ENCODE data around the gene GPR161. TPM values are rescaled to one million over a fixed set of nuclear protein-coding genes. Genes with fewer than 3 reads are reported as not detected.
"Not testable (repeated sequence)": the region's sequence is repeated elsewhere in the genome, so short reads cannot be mapped to it uniquely, and the experiment has no call there.

GPR161 gene, protein sequence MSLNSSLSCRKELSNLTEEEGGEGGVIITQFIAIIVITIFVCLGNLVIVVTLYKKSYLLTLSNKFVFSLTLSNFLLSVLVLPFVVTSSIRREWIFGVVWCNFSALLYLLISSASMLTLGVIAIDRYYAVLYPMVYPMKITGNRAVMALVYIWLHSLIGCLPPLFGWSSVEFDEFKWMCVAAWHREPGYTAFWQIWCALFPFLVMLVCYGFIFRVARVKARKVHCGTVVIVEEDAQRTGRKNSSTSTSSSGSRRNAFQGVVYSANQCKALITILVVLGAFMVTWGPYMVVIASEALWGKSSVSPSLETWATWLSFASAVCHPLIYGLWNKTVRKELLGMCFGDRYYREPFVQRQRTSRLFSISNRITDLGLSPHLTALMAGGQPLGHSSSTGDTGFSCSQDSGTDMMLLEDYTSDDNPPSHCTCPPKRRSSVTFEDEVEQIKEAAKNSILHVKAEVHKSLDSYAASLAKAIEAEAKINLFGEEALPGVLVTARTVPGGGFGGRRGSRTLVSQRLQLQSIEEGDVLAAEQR
- 9.6 and 11.4 TPM in 2 replicates for total RNA-seq

DNA sequence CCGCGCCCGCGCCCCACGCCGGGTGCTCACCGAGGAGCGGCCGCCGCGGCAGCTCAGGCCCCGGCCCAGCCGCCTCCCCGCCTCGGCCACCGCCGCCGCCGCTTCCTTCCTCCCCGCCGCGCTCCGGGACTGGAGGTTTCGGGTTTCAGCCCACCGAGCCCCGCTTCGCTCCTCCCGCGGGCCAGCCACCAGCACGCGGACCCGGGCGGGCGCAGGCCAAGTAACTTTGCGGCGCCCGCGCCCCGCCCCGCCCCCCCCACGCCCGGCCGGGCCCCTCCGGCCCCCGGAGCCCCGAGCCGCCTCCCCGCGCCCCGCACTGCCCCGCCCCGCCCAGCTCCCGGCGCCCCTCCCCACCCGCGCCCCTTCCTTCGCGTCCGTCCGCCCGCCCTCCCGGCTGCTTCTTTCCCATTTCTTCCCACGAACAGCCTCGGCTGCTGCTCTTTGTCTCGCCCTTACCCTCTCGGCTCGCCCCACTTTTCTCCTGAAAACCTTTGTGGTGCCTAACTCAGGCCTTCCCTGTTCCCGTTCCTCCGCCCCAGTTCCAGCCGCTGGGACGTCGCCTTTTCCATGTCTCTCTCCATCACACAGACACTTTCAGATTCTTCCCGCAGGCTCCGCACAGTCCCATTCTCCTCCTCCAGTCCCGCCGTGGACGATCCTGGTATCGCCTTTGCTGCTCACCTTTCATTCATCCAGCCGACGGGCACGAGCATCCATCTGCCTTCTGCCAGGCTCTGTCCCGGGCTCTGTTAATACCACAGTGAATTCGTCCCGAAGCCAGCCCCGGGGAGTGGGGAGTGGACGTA is at the start of gene GPR161:
Gene GPR161, minus strand, starts transcription at position 222 of the 806 bp plus-strand sequence. CDS start 32,080 bp downstream, outside the sequence.
- peak within 1 kb of the TSS; percentile 68 for H3K4me3 ChIP-seq (ENCODE audit: low read depth, low read length)
- DNase-seq (ENCODE audit: low read depth), result no peak
- TF ChIP-seq, protein P1, sequence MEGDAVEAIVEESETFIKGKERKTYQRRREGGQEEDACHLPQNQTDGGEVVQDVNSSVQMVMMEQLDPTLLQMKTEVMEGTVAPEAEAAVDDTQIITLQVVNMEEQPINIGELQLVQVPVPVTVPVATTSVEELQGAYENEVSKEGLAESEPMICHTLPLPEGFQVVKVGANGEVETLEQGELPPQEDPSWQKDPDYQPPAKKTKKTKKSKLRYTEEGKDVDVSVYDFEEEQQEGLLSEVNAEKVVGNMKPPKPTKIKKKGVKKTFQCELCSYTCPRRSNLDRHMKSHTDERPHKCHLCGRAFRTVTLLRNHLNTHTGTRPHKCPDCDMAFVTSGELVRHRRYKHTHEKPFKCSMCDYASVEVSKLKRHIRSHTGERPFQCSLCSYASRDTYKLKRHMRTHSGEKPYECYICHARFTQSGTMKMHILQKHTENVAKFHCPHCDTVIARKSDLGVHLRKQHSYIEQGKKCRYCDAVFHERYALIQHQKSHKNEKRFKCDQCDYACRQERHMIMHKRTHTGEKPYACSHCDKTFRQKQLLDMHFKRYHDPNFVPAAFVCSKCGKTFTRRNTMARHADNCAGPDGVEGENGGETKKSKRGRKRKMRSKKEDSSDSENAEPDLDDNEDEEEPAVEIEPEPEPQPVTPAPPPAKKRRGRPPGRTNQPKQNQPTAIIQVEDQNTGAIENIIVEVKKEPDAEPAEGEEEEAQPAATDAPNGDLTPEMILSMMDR (conservative IDR thresholded peaks at IDR 0.05; ENCODE audit: low read depth, low read length), result no peak

DNA sequence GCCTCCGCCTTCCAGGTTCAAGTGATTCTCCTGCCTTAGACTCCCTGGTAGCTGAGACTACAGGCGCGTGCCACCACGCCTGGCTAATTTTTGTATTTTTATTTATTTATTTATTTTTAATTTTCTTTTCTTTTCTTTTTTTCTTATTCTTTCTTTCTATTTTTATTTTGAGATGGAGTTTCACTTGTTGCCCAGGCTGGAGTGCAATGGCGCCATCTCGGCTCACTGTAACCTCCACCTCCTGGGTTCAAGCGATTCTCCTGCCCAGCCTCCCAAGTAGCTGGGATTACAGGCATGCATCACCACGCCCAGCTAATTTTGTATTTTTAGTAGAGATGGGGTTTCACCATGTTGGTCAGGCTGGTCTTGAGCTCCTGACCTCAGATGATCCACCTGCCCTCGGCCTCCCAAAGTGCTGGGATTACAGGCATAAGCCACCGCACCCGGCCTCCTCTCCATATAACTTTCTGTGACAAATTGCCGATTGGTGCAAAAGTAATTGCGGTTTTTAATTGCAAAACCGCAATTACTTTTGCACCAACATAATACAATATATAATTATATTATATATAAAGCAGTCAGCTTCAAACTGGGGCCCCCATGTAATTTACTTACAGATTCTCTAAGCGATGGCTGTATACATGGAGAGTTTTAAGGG is 44.5 kb upstream of the GPR161 start:
- DNase-seq (ENCODE audit: low read depth); H3K4me3 ChIP-seq (ENCODE audit: low read depth, low read length): not testable (repeated sequence)

DNA sequence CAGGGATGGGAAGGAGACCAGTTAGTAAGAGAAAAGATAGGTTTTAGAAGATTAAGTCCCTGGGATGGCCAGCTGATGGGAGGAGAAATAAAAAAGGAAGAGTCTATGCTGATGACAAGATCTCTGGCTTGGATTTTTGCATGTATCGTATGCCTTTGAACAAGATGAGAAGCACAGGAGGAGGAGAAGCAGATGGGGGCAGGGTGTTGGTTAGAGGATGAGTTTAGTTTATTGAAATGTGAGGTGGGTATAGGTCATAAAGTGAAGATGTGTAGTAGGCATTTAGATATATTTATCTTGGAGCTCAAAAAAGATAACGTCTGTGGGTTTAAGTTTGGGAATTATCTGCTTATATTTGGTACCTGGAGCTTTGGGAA is 43.4 kb upstream of the GPR161 start:
- no peak for DNase-seq (ENCODE audit: low read depth)
- peak overlapping the region; percentile 85 for H3K4me3 ChIP-seq (ENCODE audit: low read depth, low read length)
- TF ChIP-seq, protein P1 (conservative IDR thresholded peaks at IDR 0.05; ENCODE audit: low read depth, low read length), result no peak

DNA sequence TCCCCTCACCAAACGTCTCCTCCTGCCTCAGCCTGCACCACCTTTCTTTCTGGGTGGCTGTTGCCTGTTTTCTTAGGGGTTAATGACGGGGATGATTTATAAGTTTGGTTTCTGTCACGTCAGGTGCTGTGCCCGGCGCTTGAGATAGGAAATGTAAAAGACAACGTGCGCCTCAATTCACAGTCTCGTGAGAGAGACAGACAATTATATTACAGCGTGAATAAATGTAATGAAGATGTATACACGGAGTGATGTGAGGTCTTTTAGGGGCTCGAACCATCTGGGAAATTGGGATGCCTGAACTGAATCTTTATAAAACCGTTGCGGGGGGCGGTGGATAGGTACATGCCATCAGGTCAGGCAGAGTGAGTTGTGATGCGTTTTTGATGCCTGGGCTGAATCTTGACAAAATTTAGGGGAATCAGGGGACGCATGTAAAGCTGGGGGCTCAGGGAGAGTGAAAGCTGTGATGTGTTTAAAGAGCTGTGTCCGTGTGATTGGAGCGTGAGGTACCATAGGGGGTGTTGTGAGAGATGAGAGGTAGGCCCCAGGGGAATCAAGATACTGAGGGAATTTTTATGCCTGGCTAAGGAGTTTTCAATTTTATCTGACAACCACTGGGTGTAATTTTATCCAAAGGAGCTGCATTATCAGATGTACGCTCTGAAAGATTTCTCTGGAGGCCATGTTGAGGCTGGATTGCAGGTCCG is 42.9 kb upstream of the GPR161 start:
- no peak for DNase-seq (ENCODE audit: low read depth)
- TF ChIP-seq, protein P1 (conservative IDR thresholded peaks at IDR 0.05; ENCODE audit: low read depth, low read length), result no peak
- H3K4me3 ChIP-seq (ENCODE audit: low read depth, low read length), result peak overlapping the region; percentile 85

DNA sequence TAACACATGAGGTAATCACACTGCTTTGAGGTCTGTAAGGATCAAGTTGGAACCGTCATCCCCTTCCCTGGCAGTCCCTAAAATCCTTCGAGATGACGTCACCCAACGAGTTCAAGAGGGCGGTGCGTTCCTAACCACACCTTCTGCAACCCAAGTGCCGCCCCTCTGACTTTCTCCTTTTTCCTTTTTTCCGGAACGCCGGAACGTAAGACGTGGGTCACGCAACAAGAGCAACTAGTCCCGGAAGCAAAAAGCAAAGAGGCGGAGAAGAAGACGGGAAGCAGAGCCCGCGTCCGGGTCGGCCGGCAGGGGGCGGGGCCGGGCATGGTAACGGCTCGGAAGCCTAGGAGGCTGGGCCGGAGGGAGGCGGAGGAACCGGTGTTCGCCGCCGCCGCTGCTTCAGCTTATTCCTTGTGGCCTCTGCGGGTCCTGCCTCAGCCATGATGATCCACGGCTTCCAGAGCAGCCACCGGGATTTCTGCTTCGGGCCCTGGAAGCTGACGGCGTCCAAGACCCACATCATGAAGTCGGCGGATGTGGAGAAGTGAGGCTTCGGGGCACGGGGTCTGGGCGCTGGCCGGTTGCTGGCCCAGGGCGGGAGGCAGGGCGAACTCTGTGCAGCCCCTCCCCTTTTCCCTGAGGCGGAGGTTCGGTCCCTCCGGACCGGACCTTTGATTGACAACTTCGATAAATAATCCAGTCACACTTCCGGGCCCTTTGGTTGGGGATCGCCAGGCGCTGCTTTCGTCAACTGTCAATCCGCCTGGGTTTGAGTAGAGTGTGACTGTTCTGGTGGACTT is 42.1 kb upstream of the GPR161 start, which contains the start of gene TIPRL:
Gene TIPRL, plus strand, starts transcription at position 325 of the 800 bp plus-strand sequence. Its CDS starts 116 bp downstream, at position 441.
- TF ChIP-seq, protein P1 (conservative IDR thresholded peaks at IDR 0.05; ENCODE audit: low read depth, low read length), result peak; percentile 52
- H3K4me3 ChIP-seq (ENCODE audit: low read depth, low read length), result peak within 1 kb of the TSS; percentile 85
- peak; percentile 92 for DNase-seq (ENCODE audit: low read depth)

DNA sequence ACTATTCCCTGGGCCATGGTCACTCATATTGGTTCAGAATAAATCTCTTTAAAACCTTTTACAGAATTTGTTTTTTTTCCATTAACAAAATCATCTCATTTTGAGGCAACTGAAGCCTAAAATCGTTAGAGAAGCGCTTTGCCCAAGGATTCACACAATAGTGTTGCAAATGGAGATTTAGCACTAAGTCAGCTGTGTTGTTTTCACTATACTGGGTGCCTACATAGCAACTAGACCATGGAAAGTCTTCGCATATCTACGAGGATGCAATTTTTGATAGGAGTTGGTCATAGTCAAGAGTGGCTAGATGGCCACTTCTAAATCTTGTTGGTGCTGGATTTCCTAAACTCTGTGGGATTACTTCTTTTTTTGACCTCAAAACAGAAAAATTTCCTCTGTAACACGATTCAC is 41.5 kb upstream of the GPR161 start:
- peak overlapping the region; percentile 85 for H3K4me3 ChIP-seq (ENCODE audit: low read depth, low read length)
- TF ChIP-seq, protein P1 (conservative IDR thresholded peaks at IDR 0.05; ENCODE audit: low read depth, low read length), result no peak
- no peak for DNase-seq (ENCODE audit: low read depth)
